ENCODE measurements around the gene XRCC1. TPM values are rescaled to one million over a fixed set of nuclear protein-coding genes. Genes with fewer than 3 reads are reported as not detected.
"Not testable (repeated sequence)": the region's sequence is repeated elsewhere in the genome, so short reads cannot be mapped to it uniquely, and the experiment has no call there.

Gene XRCC1
- total RNA-seq, 4 donors from 2014 or later, result 9.3 to 20.3 (median 16.7) TPM

GRCh38 chr19:43605875-43606568 is 30.7 kb upstream of the XRCC1 start:
- Histone ChIP-seq H3K27me3 (no peaks in the 10 kb centered on the region), H3K27ac (no peak overlapping the region), H3K4me3 (no peak overlapping the region), H3K9me3 (no peaks in the 10 kb centered on the region), H3K4me1 (no peaks in the 10 kb centered on the region), H3K36me3 (peaks cover 0 to 14% of the 10 kb centered on the region in 2 donors)
- in situ Hi-C loops (cut with MboI; ENCODE audit: low sequenced_read_pairs in 4 of 4) (no loop called here), intact Hi-C loops (cut with DNase I; ENCODE audit: low total_unique reads) (no loop called here)
- no peak for DNase-seq
- no peak for ATAC-seq
- no peak for TF ChIP-seq CTCF (IDR thresholded peaks at IDR 0.05 in 4 of 5, conservative IDR thresholded peaks at IDR 0.05 in 1 of 5)
- no peak for TF ChIP-seq POLR2A (IDR thresholded peaks at IDR 0.05)

GRCh38 chr19:43600326-43600725 is 25.0 kb upstream of the XRCC1 start:
- H3K27ac ChIP-seq; in situ Hi-C loops (cut with MboI; ENCODE audit: low sequenced_read_pairs in 4 of 4); H3K9me3 ChIP-seq; H3K4me3 ChIP-seq; DNase-seq; H3K27me3 ChIP-seq; ATAC-seq; intact Hi-C loops (cut with DNase I; ENCODE audit: low total_unique reads): not testable (repeated sequence)
- Histone ChIP-seq H3K36me3 (peaks cover 0 to 39% of the 10 kb centered on the region in 2 donors), H3K4me1 (peaks cover 15% of the 10 kb centered on the region in 2 donors)

GRCh38 chr19:43599635-43600295 is 24.4 kb upstream of the XRCC1 start:
- Histone ChIP-seq H3K27me3 (no peaks in the 10 kb centered on the region), H3K4me3 (no peak overlapping the region), H3K4me1 (peaks cover 18 to 21% of the 10 kb centered on the region in 2 donors), H3K27ac (no peak overlapping the region), H3K9me3 (no peaks in the 10 kb centered on the region), H3K36me3 (peaks cover 0 to 39% of the 10 kb centered on the region in 2 donors)
- in situ Hi-C loops (cut with MboI; ENCODE audit: low sequenced_read_pairs in 4 of 4), result no loop called here
- DNase-seq (no peak), ATAC-seq (no peak)
- TF ChIP-seq POLR2A (IDR thresholded peaks at IDR 0.05) (no peak), CTCF (IDR thresholded peaks at IDR 0.05 in 4 of 5, conservative IDR thresholded peaks at IDR 0.05 in 1 of 5) (no peak)
- intact Hi-C loops (cut with DNase I; ENCODE audit: low total_unique reads), result no loop called here

GRCh38 chr19:43598445-43599240 is 23.3 kb upstream of the XRCC1 start:
- H3K4me3 ChIP-seq, result no peak overlapping the region
- H3K9me3 ChIP-seq, result no peaks in the 10 kb centered on the region
- intact Hi-C loops (cut with DNase I; ENCODE audit: low total_unique reads), result no loop called here
- no peak for ATAC-seq
- H3K27me3 ChIP-seq, result no peaks in the 10 kb centered on the region
- no peak overlapping the region for H3K27ac ChIP-seq
- H3K36me3 ChIP-seq, result peaks cover 0 to 46% of the 10 kb centered on the region in 2 donors
- TF ChIP-seq CTCF (IDR thresholded peaks at IDR 0.05 in 4 of 5, conservative IDR thresholded peaks at IDR 0.05 in 1 of 5), result no peak
- TF ChIP-seq POLR2A (IDR thresholded peaks at IDR 0.05), result no peak
- in situ Hi-C loops (cut with MboI; ENCODE audit: low sequenced_read_pairs in 4 of 4), result no loop called here
- DNase-seq, result no peak
- peaks cover 27 to 32% of the 10 kb centered on the region in 2 donors for H3K4me1 ChIP-seq

- no peak for ATAC-seq
- Histone ChIP-seq H3K27me3 (no peaks in the 10 kb centered on the region), H3K27ac (peak overlapping the region in 2 of 4 donors; percentile 96), H3K4me1 (peaks cover 27 to 34% of the 10 kb centered on the region in 2 donors), H3K9me3 (no peaks in the 10 kb centered on the region), H3K4me3 (peak overlapping the region in 2 of 4 donors; percentile 62 to 75), H3K36me3 (peaks cover 0 to 54% of the 10 kb centered on the region in 2 donors)
- no peak for DNase-seq
- intact Hi-C loops (cut with DNase I; ENCODE audit: low total_unique reads), result loop anchor here (2.0 kb wide), 1 partner anchor 55 kb away; no protein-coding TSS in a partner anchor
- no peak for TF ChIP-seq CTCF (IDR thresholded peaks at IDR 0.05 in 4 of 5, conservative IDR thresholded peaks at IDR 0.05 in 1 of 5)
- no peak for TF ChIP-seq POLR2A (IDR thresholded peaks at IDR 0.05)
- in situ Hi-C loops (cut with MboI; ENCODE audit: low sequenced_read_pairs in 4 of 4), result no loop called here
Observed at GRCh38 chr19:43597876-43598275, 22.5 kb upstream of the XRCC1 start.
